ENCODE measurements around the gene OPHN1. TPM values are rescaled to one million over a fixed set of nuclear protein-coding genes. Genes with fewer than 3 reads are reported as not detected.

Gene OPHN1
- total and polyA plus RNA-seq, 2 of the 13 experiments (the other 11 are each of a cell fraction or from before 2014, with no cell fraction given): 1.6 to 1.7 TPM

- no peak for TF ChIP-seq MED13 (CRISPR knock-in tag; IDR thresholded peaks at IDR 0.05)
- no peak for TF ChIP-seq ELF1 (CRISPR knock-in tag; IDR thresholded peaks at IDR 0.05)
- TF ChIP-seq SMAD1 (CRISPR knock-in tag; IDR thresholded peaks at IDR 0.05; ENCODE audit: borderline replicate concordance, low read depth): no peak
Measured at GRCh38 chrX:68087526-68087925, 345.8 kb downstream of the OPHN1 start (continued).

GRCh38 chrX:68086709-68087108 lies 346.6 kb downstream of the OPHN1 start:
- no TSS peak for BruUV-seq (replicated peaks)
- Histone ChIP-seq H2AFZ (ENCODE audit: low read length) (no peak overlapping the region), H3K4me1 (ENCODE audit: insufficient read depth, low read length) (no peaks in the 10 kb centered on the region), H4K20me1 (ENCODE audit: insufficient read depth, low read length) (no peaks in the 10 kb centered on the region), H3K79me2 (ENCODE audit: insufficient read depth, low read length) (no peaks in the 10 kb centered on the region), H3K9ac (ENCODE audit: insufficient read depth, low read depth, low read length) (no peak overlapping the region), H3K9me3 (ENCODE audit: low read length) (no peaks in the 10 kb centered on the region), H3K4me2 (ENCODE audit: low read depth, low read length) (no peak overlapping the region), H3K36me3 (replicated peaks in 1 of 2; ENCODE audit: control insufficient read depth in 1 of 2, insufficient read depth in 2 of 2, low read length in 2 of 2) (no peaks in the 10 kb centered on the region), H3K27ac (ENCODE audit: extremely low read length, insufficient read depth, low read length) (no peak overlapping the region), H3K27me3 (ENCODE audit: control insufficient read depth in 1 of 2, insufficient read depth in 2 of 2, low read length in 2 of 2) (no peaks in the 10 kb centered on the region), H3K4me3 (replicated peaks in 1 of 3; ENCODE audit: insufficient read depth in 1 of 3, low read depth in 2 of 3, low read length in 3 of 3) (no peak overlapping the region)
- POLR2A ChIA-PET: no interaction called here
- WGBS (ENCODE audit: low lambda C conversion rate): 88% methylated on average over 1 of the region's 1 CpG
- DNase-seq (ENCODE audit: low spot score) (no peak), ATAC-seq (no peak), FAIRE-seq (no peak)
- in situ Hi-C loops (cut with HindIII; ENCODE audit: extremely low pct_ligation_motif_present, low pct_unique_long_range_greater_than_20kb) (no loop called here), intact Hi-C loops (cut with micrococcal nuclease; ENCODE audit: unreplicated experiment) (no loop called here)
- TF ChIP-seq ZNF260 (CRISPR knock-in tag; IDR thresholded peaks at IDR 0.05; ENCODE audit: borderline replicate concordance, low read depth) (no peak), MAF1 (CRISPR knock-in tag; IDR thresholded peaks at IDR 0.05; ENCODE audit: borderline replicate concordance) (no peak), ZNF800 (CRISPR knock-in tag; IDR thresholded peaks at IDR 0.05) (no peak), ZNF543 (CRISPR knock-in tag; IDR thresholded peaks at IDR 0.05) (no peak)
- CTCF ChIA-PET (ENCODE audit: low intra/inter-chr PET ratio, low total read pairs): no interaction called here

All from HepG2 (cell line).